ENCODE results near the gene TAP1.

TAP1 gene

DNA sequence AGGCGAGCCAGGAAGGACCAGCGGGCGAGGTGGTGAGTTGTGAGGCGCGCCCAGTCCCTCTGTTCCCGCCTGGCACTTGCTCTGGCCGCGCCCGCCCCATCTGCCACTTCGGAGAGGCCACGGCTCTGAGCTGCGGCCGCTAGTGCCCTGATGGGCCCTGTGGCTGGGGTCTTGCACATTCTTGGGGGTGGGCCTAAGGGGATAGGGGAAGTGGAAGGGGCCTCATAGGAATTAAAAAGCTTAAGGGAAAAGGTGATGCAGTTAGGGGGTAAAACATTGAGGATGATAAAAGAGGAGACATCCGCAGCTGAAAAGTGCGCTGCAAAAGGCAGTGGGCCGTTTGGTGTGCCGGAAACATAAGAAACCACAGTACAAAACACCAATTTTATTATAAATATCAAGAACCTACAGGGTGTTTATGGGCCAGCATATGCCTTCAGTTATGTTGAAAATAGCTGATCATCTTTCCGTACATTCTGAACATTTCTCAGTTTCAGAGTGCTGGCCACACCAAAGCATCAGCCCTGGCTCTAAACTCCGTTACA lies 8.6 kb downstream of the TAP1 start:
- Histone ChIP-seq H3K27me3 (ENCODE audit: control insufficient read depth, insufficient read depth, low read length) (peaks cover 28% of the 10 kb centered on the region), H3K4me1 (ENCODE audit: control insufficient read depth, low read depth, low read length) (no peaks in the 10 kb centered on the region), H3K4me3 (ENCODE audit: low read length) (peak overlapping the region; percentile 88), H3K27ac (ENCODE audit: low read length) (no peak overlapping the region), H3K9me3 (ENCODE audit: control insufficient read depth, low read depth, low read length) (no peaks in the 10 kb centered on the region), H3K9ac (ENCODE audit: low read length) (no peak overlapping the region), H3K36me3 (ENCODE audit: control insufficient read depth, low read depth, low read length) (no peaks in the 10 kb centered on the region)

DNA sequence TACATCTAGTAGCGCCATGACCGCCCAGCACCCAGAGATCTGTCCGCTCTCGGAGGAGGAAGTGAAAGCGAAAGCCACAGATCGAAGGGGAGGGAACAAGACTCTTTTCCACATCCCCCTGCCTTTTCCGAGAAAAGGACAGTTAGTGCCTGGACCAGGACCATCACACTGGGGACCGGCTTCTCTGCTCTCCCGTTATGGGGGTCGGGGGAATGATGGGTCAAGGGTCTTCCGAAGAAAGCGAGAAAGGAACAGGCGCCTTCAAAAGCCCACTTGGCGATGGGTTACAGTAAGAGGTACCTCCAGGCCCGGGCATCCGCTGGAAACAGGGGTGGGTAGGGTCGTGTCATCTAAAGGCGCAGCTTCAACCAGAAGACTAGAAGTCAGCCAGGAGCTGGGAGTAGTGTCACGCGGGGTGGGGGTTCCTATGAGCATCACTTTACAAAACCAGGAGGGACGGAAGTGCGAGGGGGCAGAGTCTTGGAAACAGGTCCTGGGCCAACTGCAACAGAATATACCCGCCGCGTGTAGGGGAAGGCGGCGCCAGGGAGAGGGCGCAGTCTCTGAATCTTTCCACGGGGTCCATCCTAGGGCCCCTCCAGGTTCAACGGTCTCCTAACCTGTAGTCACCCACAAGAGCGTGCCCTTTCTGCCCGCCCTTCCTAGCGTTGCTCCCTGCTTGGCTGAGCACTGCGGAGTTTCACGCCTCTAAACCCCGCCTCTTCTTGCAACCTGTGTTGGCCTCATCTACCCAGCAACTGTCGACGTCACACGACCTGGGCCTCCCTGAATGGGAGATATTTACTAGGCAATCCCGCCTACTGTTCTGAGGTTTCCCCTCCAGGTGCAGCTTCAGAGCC lies 9.3 kb downstream of the TAP1 start, which contains the start of gene PSMB8:
PSMB8 (minus strand) TSS at position 69 of the 860 bp plus-strand sequence; CDS start at position 18, 51 bp downstream.
- Histone ChIP-seq H3K9me3 (ENCODE audit: control insufficient read depth, low read depth, low read length) (no peaks in the 10 kb centered on the region), H3K27ac (ENCODE audit: low read length) (no peak within 1 kb of the TSS), H3K4me1 (ENCODE audit: control insufficient read depth, low read depth, low read length) (no peaks in the 10 kb centered on the region), H3K36me3 (ENCODE audit: control insufficient read depth, low read depth, low read length) (no peaks in the 10 kb centered on the region), H3K4me3 (ENCODE audit: low read length) (peak within 1 kb of the TSS; percentile 88), H3K9ac (ENCODE audit: low read length) (peak within 1 kb of the TSS; percentile 64), H3K27me3 (ENCODE audit: control insufficient read depth, insufficient read depth, low read length) (peaks cover 28% of the 10 kb centered on the region)

DNA sequence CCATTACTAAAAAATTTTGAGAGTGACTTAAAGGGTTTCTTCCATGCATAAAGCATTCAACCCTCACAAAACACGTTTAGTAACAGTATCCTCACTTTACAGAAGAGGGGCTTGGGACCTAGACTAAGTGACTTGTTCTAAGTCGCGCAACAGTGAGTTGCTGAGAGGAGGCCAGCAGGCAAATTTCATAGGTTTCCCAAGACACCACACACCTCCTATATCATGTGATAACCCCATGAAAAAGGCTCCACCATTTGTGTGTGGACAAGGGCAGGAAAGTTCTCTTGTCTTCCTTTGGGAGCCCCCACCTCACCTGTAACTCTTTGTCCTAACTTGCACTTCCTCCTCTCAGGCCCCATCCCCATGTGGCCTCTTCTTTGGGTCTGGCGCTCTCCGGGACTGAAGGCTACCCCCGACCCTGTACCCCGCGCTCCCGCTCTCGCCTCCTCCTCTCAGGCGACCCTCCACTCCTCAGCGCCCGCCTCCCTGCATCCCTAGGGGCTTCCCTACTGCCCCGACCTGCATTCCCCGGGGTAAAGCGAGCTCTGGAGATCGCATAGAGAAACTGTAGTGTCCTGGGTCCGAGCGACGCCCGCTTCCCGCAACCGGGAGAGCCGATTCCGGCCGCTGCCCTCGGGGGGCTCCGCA lies 10.0 kb downstream of the TAP1 start:
- Histone ChIP-seq H3K4me1 (ENCODE audit: control insufficient read depth, low read depth, low read length) (no peaks in the 10 kb centered on the region), H3K36me3 (ENCODE audit: control insufficient read depth, low read depth, low read length) (no peaks in the 10 kb centered on the region), H3K9ac (ENCODE audit: low read length) (peak overlapping the region; percentile 64), H3K27me3 (ENCODE audit: control insufficient read depth, insufficient read depth, low read length) (peaks cover 28% of the 10 kb centered on the region), H3K9me3 (ENCODE audit: control insufficient read depth, low read depth, low read length) (no peaks in the 10 kb centered on the region), H3K27ac (ENCODE audit: low read length) (no peak overlapping the region), H3K4me3 (ENCODE audit: low read length) (peak overlapping the region; percentile 88)

DNA sequence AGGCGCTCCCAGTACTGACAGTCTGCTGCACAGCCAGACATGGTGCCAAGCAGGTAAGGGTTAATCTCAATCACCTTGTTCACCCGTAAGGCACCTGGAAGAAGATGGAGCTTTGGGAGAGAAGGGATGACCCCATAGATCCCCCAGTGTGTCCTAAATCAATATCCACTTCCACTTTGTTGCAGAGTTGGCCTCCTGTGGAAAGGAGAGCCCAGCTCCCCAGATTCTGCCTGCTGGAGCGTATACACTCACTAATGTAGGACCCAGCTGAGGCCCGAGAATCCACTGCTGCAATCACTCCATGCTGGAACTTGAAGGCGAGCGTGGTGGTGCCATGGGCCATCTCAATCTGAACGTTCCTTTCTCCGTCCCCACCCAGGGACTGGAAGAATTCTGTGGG lies 10.8 kb downstream of the TAP1 start:
- H3K27me3 ChIP-seq (ENCODE audit: control insufficient read depth, insufficient read depth, low read length), result peaks cover 28% of the 10 kb centered on the region
- no peak overlapping the region for H3K9ac ChIP-seq (ENCODE audit: low read length)
- H3K36me3 ChIP-seq (ENCODE audit: control insufficient read depth, low read depth, low read length), result no peaks in the 10 kb centered on the region
- no peak overlapping the region for H3K4me3 ChIP-seq (ENCODE audit: low read length)
- no peaks in the 10 kb centered on the region for H3K4me1 ChIP-seq (ENCODE audit: control insufficient read depth, low read depth, low read length)
- no peak overlapping the region for H3K27ac ChIP-seq (ENCODE audit: low read length)
- no peaks in the 10 kb centered on the region for H3K9me3 ChIP-seq (ENCODE audit: control insufficient read depth, low read depth, low read length)

DNA sequence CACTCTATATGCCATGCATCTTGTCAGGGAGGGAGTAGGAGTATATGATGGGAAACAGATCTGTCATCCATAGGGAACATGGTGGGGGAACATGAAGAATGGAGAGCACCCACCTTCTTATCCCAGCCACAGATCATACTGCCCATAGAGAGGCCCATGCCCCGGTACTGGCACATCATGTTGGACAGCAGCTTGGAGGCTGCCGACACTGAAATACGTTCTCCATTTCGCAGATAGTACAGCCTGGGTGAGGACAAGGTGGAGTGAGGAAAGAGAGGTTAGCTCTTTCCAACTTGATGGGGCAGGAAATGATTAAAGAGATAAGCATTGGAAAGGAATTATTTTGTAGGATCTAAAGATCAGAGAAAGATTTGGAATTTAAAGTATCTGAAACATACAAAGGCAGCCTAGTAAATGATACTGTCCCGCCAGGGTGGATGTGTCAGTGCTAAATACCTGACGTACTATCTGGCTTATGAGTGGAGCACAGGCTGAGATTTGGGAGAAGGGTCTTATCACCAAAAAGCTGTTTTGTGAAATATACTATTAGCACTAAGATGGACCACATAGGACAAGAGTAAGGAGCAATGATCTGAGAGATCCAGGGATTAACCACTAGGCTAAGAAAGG lies 11.4 kb downstream of the TAP1 start:
- Histone ChIP-seq H3K27ac (ENCODE audit: low read length) (no peak overlapping the region), H3K36me3 (ENCODE audit: control insufficient read depth, low read depth, low read length) (no peaks in the 10 kb centered on the region), H3K27me3 (ENCODE audit: control insufficient read depth, insufficient read depth, low read length) (peaks cover 33% of the 10 kb centered on the region)

DNA sequence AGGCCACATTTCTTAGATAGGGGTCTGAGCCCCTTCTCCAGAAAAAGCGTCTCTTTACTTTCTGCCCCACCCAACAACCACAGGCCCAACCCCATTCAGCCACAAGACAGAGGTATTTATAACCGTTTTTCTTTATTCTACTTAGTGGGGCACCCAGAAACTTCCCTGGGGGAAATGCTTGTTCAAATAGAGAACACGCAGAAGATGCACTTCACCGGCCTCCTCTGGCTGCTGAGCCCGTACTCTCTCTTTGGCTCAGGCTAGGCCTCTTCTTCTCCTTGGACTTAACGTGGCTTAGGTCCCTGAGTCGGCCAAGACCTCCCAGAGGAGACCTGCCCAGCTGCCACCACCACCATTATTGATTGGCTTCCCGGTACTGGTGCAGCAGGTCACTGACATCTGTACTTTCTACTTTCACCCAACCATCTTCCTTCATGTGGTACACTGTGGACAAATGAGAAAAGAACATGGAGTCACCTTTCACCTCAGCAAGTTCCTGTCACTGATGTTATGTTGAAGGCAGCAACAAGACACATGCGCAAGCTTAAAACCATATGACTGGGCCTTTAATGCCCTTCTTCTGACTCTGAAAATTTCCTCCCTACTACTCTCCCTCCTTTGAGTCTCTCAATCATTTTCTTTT lies 12.8 kb downstream of the TAP1 start:
- peaks cover 4% of the 10 kb centered on the region for H3K4me1 ChIP-seq (ENCODE audit: control insufficient read depth, low read depth, low read length)
- no peaks in the 10 kb centered on the region for H3K9me3 ChIP-seq (ENCODE audit: control insufficient read depth, low read depth, low read length)
- no peaks in the 10 kb centered on the region for H3K36me3 ChIP-seq (ENCODE audit: control insufficient read depth, low read depth, low read length)
- no peak overlapping the region for H3K27ac ChIP-seq (ENCODE audit: low read length)
- H3K27me3 ChIP-seq (ENCODE audit: control insufficient read depth, insufficient read depth, low read length), result peaks cover 35% of the 10 kb centered on the region
- H3K4me3 ChIP-seq (ENCODE audit: low read length), result no peak overlapping the region
- H3K9ac ChIP-seq (ENCODE audit: low read length), result no peak overlapping the region

More for the DNA sequence above, 11.4 kb downstream of the TAP1 start:
- H3K4me3 ChIP-seq (ENCODE audit: low read length), result no peak overlapping the region
- no peak overlapping the region for H3K9ac ChIP-seq (ENCODE audit: low read length)
- no peaks in the 10 kb centered on the region for H3K9me3 ChIP-seq (ENCODE audit: control insufficient read depth, low read depth, low read length)
- H3K4me1 ChIP-seq (ENCODE audit: control insufficient read depth, low read depth, low read length), result peaks cover 4% of the 10 kb centered on the region

DNA sequence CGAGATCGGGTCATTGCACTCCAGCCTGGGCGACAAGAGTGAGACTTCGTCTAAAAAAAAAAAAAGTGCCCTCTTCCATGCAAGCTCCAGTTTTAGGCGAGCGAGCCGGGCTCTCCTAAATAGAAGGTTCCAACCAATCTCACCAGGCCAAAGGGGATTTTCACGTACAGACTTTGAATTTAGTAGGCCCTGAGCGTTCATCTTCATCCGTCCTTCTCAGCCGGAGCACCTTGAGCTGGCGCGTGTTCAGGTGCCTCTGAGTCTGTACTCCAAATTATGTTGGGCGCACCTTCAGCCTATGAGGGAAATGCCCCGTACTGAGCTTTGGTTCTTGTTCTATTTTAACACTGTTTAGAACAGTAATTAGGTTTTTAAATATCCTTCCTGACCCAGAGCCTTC lies 14.1 kb downstream of the TAP1 start:
- no peak overlapping the region for H3K4me3 ChIP-seq (ENCODE audit: low read length)
- H3K36me3 ChIP-seq (ENCODE audit: control insufficient read depth, low read depth, low read length), result no peaks in the 10 kb centered on the region
- H3K9me3 ChIP-seq (ENCODE audit: control insufficient read depth, low read depth, low read length), result no peaks in the 10 kb centered on the region
- no peak overlapping the region for H3K27ac ChIP-seq (ENCODE audit: low read length)
- peaks cover 28% of the 10 kb centered on the region for H3K27me3 ChIP-seq (ENCODE audit: control insufficient read depth, insufficient read depth, low read length)
- H3K4me1 ChIP-seq (ENCODE audit: control insufficient read depth, low read depth, low read length), result peaks cover 4% of the 10 kb centered on the region
- H3K9ac ChIP-seq (ENCODE audit: low read length), result no peak overlapping the region

DNA sequence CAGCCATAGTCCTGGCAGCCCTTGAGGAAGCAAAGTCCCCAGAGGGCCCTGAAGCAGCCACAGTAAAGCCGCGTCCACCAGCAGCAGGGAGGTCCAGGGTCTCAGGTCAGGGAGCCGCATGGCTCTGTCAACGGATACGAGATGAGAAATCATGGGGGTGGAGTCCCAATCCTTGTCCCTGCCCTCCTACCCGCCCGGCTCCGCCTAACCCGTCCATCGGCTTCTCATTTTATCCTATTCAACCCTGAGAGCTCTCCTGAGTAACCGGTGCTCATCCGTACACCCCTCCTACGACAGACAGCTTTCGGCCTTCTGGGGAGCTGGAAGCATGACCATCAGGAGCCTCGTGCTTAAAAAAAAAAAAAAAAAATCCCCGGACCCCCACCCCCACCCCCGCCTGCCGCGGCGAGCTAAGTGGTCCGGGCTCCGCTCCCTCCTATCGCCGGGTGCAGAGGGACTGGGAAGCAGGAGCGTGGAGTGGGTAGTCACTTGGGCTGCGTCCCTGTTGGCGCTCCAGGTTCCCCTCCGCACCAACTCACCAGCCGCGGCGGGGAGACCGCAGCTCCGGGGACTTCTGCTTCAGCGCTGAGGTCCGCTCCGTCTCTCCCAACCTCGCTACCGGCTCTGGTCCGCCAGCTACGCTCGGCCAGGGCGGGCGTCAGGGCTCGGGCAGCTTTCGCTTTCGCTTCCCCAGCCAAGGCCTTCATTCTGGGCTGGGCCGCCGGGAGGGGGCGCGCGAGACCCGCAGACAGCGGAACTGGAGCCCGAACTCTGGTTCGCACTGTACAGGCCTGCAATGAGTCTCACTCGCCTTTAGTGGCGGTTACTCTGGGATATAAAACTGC lies 15.2 kb downstream of the TAP1 start, which contains the start of gene TAP2:
TAP2 (minus strand) TSS at position 626 of the 845 bp plus-strand sequence; CDS start at position 120, 506 bp downstream.
- peaks cover 4% of the 10 kb centered on the region for H3K4me1 ChIP-seq (ENCODE audit: control insufficient read depth, low read depth, low read length)

DNA sequence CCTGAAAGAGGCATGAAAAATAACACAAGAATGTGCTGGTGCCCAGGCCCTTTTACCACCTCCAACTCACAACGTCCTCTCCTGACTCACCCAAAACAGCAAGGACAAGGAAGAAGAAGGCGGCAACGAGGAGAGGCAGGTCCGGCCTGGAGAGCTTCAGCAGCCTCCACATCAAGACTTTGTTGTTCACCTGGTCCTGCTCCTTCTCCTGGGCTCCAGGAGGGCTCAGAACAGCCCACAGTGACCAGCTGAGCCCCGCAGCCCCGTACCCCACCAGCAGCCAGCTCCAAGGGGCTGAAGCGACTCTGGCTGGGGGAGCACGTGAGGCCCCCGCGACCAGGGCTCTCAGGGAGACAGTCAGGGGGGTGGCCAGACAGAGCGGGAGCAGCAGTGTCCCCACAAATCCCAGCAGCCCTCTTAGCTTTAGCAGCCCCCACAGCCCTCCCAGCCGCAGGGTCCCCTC lies 15.8 kb downstream of the TAP1 start:
- Histone ChIP-seq H3K27me3 (ENCODE audit: control insufficient read depth, insufficient read depth, low read length) (peaks cover 12% of the 10 kb centered on the region), H3K4me3 (ENCODE audit: low read length) (peak overlapping the region; percentile 79), H3K9ac (ENCODE audit: low read length) (peak overlapping the region; percentile 64), H3K36me3 (ENCODE audit: control insufficient read depth, low read depth, low read length) (no peaks in the 10 kb centered on the region), H3K9me3 (ENCODE audit: control insufficient read depth, low read depth, low read length) (no peaks in the 10 kb centered on the region), H3K4me1 (ENCODE audit: control insufficient read depth, low read depth, low read length) (peaks cover 4% of the 10 kb centered on the region), H3K27ac (ENCODE audit: low read length) (no peak overlapping the region)

More for the DNA sequence above, 15.2 kb downstream of the TAP1 start, which contains the start of gene TAP2:
- Histone ChIP-seq H3K9me3 (ENCODE audit: control insufficient read depth, low read depth, low read length) (no peaks in the 10 kb centered on the region), H3K27ac (ENCODE audit: low read length) (no peak within 1 kb of the TSS), H3K27me3 (ENCODE audit: control insufficient read depth, insufficient read depth, low read length) (peaks cover 18% of the 10 kb centered on the region), H3K9ac (ENCODE audit: low read length) (peak within 1 kb of the TSS; percentile 64), H3K4me3 (ENCODE audit: low read length) (peak within 1 kb of the TSS; percentile 79), H3K36me3 (ENCODE audit: control insufficient read depth, low read depth, low read length) (no peaks in the 10 kb centered on the region)

DNA sequence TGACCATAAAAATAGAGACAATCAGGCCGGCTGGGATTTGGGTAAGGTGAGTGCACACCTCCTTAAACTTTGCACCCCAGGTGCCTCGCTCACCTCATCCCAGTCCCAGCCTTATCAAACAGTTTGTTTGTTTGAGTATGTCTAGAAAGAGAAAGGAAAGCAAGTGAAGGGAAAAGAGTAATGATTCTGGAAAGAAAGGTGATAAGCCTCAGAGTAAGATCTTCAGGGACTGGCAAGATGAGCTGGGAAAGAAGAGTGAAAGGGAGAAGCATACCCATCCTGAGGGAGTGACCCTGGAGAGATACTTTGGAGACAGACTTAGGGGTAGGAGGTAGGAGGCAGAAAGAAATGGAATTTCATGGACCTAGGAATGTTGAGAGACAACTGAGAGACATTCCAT lies 16.6 kb downstream of the TAP1 start:
- H3K9me3 ChIP-seq (ENCODE audit: control insufficient read depth, low read depth, low read length), result no peaks in the 10 kb centered on the region
- peaks cover 7% of the 10 kb centered on the region for H3K27me3 ChIP-seq (ENCODE audit: control insufficient read depth, insufficient read depth, low read length)
- H3K4me3 ChIP-seq (ENCODE audit: low read length), result no peak overlapping the region
- H3K27ac ChIP-seq (ENCODE audit: low read length), result no peak overlapping the region
- H3K4me1 ChIP-seq (ENCODE audit: control insufficient read depth, low read depth, low read length), result peaks cover 4% of the 10 kb centered on the region
- no peak overlapping the region for H3K9ac ChIP-seq (ENCODE audit: low read length)
- H3K36me3 ChIP-seq (ENCODE audit: control insufficient read depth, low read depth, low read length), result no peaks in the 10 kb centered on the region

All from iPS-18a (cell line).